GM18519 (cell line): Measurements from ENCODE around the gene SLC2A10.

ENCODE experiments used
- ATAC-seq: cut with Tn5 transposase; IDR thresholded peaks from one replicate; pipeline ENCODE4 v1.9.1; 2021; ENCODE audit warnings: mild to moderate bottlenecking, moderate library complexity; ENCODE audit not compliant: unreplicated experiment, low FRiP score

The SLC2A10 gene

DNA sequence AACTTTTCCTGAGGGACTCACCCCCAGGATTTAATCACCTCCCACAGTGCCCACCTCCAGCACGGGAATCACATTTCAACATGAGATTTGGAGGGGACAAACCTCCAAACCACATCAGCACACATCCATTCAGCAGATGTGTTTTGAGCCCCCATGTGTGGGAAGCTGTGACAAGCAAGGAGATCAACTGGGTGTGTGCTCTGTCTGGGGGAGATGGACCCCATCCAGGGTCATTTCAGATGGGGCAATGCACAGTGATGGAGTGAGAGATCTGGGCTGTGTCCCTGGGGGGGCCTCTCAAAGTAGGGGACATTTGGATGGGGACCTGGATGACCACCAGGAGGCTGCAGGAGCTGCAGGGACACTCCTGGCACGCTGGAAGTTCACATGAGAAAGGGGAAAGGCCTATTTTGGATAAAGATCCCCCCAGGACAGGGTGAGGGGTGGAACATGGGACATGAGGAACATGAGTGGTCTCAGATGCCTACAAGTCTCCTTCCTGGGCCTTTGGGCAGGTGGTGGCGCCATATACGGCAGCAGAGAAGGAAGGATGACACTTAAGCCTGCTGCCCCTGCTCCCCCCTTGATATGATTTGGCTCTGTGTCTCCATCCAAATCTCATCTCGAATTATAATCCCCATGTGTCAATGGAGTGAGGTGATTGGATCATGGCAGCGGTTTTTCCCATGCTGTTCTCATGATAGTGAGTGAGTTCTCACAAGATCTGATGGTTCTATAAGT, 49.6 kb downstream of the SLC2A10 start:
- ATAC-seq: no peak

DNA sequence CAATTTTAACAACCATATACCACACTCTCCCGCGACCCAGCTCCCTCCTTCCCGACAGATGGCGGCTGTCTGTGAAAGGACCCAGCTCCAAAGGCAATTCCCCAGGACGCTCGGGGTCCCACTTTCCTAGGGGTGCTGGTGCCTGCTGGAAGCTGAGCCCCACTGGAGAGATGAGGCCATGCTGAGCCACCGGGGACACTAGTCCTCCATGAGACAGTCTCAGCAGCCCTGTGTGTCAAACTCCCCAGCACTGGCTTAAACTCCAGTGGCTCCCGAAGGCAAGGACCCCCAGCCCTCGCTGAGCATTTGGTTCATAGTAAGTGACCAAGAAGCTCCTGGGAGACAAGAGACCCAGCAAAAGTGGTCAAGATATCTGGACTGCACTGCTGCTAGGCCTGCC, 52.1 kb downstream of the SLC2A10 start:
- no peak for ATAC-seq

DNA sequence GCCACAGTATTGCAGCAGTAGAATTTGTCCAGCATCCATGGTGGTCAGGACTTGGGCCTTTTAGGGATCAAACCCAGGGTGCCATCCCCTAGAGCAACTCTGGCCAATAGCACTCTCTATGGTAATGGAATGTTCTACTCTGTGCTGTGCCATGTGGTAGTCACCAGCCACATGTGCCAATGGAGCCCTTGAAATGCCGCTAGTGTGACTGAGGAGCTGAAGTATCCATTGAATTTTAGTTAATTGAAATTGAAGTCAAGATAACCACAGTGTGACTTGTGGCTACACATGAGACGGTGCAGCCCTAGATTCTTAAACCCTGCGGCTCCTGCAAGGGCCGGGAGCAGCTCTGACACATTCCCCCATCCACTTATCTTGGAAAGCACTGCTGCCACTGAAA, 54.6 kb downstream of the SLC2A10 start:
- ATAC-seq: no peak

DNA sequence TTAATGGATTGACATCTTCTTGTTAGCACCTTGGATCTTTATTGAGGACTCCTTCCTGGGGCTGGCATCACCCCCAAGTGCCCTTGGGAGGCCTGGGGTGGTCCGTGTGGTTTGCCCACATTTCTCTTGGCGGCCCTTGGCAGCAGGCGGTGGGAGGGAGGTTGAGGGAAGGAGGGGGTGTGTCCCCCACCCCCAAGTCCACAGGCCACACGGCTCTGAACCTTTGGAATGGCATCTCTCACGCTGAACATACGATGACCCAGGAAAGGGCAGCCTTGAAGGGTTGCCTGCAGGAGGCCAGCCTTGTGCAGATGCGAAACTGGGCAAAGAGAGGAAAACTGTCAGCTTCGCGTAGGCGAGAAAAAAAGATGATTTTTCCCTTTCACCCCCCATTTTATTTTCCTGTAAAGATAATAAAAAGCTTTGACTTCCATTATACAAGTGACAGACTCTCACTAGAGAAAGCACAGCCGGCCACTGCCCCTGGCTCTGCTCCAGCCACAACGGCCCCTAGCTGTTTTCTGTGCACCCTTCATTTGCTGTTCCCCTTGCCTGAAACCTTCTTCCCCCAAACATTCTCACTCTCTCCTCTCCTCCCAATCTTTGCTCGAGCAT, 56.2 kb downstream of the SLC2A10 start:
- ATAC-seq: no peak

DNA sequence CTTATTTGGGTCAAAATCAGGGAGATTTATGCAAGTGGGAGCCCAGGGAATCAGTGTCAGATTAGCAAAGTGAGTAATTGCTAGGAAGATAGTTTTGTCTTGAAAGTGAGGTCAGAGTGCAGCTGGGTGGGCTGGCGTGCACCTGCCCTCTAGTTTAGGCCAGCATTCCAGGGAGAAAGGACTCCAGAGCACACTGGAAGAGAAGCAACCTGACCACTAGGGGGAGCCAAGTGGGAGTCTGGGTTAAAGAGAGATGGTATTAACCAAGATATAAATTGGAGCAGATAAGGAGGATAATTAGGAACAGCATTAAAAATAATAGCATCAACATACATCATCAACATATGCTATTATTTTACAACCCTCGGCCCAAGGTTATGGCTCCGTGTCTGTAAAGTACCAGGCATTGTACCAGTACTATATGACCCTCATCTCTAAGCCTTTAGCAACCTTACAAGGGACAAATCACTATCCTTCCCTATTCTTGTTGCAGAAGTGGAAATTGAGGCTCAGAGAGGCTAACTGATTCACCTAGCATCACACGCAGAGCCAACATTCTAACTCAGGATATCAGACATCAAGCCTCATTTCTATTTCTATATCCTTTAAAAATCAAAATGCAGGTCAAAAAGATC, 57.8 kb downstream of the SLC2A10 start:
- no peak for ATAC-seq

DNA sequence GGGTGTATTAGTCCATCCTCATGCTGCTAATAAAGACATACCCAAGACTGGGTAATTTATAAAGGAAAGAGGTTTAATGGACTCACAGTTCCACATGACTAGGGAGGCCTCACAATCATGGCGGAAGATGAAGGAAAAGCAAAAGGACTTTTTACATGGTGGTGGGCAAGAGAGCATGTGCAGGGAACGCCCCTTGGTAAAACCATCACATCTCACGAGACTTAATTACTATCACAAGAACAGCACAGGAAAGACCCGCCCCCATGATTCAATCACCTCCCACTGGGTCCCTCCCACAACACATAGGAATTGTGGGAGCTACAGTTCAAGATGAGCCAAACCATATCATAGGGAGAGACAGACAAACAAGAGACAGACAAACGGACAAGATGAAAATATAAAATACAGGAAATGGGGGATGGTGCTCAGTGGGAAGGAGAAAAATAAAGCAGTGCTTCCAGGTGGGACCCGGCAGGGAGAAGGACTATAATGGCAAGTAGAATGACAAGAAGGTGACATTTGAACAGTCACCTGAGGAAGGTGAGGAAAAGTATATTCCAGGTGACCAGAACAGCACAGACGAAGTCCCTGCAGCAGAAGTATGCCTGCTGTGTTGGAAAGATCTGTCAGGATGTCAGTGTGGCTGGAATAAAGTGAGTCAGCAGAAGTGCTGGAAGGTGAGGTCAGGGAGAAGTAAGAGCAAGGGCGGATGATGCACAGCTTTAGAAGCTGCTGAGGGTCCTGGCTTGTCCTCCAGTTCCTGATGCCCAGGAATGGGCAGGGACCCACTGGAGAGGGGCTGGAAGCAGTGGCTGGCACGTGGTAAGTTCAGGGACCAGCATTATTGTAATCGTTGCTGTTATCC, 61.1 kb downstream of the SLC2A10 start:
- no peak for ATAC-seq

DNA sequence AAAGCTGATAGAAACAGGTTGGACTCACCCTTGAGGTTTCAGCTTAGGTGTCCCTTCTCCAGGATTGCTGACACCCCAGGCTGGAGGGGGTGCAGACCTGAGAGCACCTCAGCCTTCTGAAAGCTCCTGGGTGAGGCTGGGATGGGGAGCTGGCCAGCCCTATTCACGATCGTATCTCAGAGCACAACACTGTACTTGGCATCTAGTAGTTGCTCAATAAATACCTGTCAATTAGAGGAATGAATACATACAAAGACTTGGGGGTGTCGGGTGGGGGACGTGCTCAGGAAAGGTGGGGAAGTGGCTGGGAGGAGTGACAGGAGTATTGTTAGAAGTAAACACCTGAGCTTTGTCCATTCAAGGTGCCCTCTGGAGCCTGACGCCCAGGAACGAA, 61.7 kb downstream of the SLC2A10 start:
- no peak for ATAC-seq

DNA sequence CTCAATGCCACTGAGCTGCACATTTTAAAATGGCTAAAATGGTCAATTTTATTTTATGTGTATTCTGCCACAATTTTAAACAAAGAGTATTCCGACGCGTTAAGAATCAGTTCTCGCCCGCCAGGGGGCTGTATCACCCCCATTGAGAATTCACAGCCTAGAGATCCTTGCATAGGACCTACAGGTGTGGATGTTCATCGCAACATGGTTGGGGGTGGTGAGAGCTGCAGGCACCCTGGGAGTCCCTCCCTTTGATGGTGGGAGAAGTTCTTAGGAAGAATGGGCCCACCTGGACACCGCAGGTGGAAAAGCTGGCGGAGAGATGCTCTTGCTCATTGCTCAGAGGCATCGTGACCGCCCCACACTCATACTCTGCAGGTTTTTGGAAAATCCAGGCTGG, 63.5 kb downstream of the SLC2A10 start:
- ATAC-seq: no peak

DNA sequence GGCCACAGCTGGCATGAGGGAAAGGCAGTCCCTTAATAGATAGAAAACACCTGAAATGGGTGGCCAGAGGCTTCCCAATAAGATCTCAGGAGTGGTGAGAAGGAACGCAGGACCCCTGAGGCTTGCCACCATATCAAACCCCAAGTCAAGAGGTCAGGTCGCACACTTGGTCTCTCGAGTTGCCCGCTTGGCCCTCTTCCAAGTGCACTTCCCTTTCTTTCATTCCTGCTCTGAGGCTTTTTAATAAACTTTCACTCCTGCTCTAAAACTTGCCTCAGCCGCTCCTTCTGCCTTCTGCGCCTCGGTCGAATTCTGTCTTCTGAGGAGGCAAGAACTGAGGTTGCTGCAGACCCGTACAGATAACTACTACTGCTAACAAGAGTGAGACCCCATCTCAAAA, 64.2 kb downstream of the SLC2A10 start:
- no peak for ATAC-seq

DNA sequence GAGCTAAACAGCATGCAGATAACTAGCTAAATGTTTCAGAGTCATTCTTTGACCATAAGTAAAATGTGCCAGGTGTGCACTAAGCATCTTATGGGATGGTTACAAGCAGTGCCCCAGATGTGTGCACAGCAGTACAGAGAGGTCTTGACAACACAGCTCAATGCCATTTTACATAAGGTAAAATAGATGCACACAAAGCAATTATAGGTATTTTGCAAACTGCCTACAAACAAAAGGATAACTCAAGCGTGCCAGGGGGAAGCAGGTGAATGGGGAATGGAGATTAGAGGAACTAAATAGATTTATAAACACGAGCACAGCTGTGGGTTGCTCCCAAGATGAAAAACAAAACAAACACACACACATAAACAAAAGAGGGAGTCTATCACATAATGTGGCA, 64.8 kb downstream of the SLC2A10 start:
- ATAC-seq: no peak

DNA sequence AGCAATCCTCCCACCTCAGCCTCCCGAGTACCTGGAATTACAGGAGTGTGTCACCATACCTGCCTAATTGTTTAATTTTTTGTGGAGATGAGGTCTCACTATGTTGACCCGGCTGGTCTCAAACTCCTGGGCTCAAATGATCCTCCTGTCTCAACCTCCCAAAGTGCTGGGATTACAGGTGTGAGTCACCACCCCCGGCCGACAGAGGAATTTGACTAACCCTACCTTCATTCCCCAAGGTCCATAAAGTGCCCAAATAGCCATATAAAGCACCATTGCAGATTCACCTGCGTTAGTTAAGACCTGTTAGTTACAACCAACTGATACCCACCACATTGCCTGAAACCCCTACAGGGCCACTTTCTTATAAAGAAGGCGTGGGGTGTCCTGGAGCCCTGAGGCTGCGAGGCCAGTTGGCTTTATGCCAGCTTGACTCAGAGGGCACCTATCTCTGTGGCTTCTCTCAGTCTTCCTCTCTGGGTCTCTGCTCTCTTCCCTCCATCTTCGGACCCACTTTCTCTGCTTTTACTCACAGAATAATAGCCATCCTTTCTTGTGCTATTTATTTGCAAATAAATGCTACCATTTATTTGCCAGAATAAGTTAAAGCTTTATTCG, 65.6 kb downstream of the SLC2A10 start:
- ATAC-seq: no peak

DNA sequence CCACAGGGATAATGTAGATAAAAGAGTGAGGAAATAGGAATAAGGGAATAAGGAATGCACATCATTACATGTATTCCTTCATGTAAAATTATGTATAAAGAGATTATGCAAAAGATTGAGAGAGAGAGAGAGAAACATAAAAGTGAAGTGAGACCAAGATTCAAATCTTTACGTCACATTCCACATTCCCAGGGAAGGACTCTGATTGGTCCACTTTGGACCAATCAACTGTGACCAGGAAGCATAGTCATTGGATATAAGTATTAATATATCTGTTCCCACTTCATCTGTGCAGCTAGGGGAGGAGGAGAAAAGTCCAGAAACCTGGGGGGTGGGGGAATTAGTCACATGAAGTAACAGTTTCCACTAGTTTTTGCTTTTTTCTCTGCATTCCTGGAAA, 66.4 kb downstream of the SLC2A10 start:
- ATAC-seq: no peak

DNA sequence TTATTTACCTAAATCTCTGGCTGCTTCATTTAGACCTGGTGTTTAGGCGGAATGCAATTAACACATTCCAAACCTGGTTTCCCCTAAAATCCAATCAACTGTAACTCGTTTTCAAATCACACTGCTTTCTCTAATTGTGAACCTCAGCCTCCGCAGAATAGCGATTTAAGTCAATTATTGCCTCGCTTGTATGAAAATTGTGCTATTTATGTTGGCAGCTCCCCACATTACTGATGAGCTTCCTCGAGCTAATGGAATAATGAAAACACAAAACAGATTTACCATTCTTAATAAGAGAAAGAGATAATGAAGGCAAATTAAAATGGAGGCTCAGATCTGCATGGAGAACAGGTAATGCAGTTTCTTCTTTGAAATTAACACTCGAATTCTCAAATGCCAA, 67.9 kb downstream of the SLC2A10 start:
- no peak for ATAC-seq

DNA sequence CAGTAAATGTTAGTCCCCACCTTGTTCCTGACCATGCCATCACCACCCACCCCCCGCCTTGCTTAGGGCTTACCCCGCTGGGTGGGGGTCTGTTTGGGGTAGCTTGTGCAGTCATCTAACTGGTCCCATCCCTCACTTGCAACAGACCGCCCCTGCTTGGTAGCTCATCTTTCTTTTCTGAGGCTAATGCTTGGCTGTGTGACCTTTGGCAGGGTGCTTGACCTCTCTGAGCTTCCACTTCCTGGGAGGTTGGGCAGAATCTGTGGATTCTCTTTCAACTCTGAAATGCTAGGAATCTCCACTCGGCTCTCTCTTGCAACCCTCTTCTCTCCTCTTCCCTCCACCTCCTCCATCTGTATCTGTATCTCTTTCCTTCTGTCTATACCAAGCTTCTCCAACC, 70.4 kb downstream of the SLC2A10 start:
- no peak for ATAC-seq

DNA sequence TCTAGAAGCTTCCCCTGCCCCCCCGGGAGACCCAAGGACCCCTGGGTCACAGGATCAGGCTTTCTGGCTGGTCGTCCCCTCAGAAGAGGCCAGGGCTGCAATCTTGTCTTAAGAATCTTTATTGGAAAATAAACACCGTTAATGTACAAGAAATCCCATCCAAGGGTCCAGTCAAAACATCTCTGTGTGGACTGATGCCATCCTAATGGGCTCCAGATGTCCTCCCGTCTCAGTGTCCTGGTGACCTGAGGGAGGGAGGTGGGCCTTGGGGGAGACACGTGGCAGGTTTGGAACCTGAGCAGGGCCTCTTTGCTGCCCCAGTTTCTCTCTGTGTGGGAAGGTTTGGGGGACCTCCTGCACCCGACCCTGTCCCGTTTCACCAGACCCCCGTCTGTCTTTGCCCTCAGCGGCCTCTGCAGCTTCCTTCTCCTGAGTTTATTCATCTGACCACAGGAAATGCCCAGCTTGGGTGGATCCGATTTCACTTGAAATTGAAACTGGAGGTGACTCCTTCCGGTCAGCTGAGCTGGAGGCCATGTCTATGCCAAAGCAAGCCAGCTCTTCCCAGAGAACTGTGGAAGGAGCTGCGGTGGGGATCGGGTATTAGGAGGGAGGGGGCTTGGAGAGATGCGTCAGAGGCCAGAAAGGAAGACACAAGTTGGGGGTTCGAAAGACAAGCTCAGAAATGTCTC, 75.1 kb downstream of the SLC2A10 start:
- ATAC-seq: no peak
